ENCODE results near the gene CACNA1G.

DNA sequence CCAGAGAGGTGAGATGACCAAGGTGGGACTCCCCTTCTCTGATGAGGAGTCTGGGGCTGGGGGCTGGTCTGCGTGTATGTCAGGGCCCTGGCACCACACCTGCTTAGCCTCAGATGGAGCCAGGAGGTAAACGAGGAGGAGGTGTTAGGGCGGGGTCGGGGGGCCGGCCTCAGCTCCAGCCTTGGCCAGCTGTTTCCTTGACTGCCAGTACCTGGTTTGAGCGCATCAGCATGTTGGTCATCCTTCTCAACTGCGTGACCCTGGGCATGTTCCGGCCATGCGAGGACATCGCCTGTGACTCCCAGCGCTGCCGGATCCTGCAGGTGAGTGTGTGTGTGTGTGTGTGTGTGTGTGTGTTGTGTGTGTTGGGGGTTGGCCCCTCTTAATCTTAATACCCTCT is 8.1 kb downstream of the CACNA1G start:
- TF ChIP-seq, protein P1, sequence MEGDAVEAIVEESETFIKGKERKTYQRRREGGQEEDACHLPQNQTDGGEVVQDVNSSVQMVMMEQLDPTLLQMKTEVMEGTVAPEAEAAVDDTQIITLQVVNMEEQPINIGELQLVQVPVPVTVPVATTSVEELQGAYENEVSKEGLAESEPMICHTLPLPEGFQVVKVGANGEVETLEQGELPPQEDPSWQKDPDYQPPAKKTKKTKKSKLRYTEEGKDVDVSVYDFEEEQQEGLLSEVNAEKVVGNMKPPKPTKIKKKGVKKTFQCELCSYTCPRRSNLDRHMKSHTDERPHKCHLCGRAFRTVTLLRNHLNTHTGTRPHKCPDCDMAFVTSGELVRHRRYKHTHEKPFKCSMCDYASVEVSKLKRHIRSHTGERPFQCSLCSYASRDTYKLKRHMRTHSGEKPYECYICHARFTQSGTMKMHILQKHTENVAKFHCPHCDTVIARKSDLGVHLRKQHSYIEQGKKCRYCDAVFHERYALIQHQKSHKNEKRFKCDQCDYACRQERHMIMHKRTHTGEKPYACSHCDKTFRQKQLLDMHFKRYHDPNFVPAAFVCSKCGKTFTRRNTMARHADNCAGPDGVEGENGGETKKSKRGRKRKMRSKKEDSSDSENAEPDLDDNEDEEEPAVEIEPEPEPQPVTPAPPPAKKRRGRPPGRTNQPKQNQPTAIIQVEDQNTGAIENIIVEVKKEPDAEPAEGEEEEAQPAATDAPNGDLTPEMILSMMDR (conservative IDR thresholded peaks at IDR 0.05 in 1 of 2, IDR thresholded peaks at IDR 0.05 in 1 of 2; ENCODE audit: low read depth in 1 of 2, low read length in 2 of 2) = no peak
- no peak for TF ChIP-seq EZH2 (IDR thresholded peaks at IDR 0.05; ENCODE audit: low read length, missing control alignments)

Measured in fibroblast of lung (primary cell).